ENCODE data around the gene COLGALT1. TPM values are rescaled to one million over a fixed set of nuclear protein-coding genes. Genes with fewer than 3 reads are reported as not detected.

COLGALT1 gene
- total and polyA plus RNA-seq, 9 of the 15 experiments (the other 6 are each of a cell fraction or from before 2014, with no cell fraction given) = 4.9 to 119 (median 82.6) TPM

DNA sequence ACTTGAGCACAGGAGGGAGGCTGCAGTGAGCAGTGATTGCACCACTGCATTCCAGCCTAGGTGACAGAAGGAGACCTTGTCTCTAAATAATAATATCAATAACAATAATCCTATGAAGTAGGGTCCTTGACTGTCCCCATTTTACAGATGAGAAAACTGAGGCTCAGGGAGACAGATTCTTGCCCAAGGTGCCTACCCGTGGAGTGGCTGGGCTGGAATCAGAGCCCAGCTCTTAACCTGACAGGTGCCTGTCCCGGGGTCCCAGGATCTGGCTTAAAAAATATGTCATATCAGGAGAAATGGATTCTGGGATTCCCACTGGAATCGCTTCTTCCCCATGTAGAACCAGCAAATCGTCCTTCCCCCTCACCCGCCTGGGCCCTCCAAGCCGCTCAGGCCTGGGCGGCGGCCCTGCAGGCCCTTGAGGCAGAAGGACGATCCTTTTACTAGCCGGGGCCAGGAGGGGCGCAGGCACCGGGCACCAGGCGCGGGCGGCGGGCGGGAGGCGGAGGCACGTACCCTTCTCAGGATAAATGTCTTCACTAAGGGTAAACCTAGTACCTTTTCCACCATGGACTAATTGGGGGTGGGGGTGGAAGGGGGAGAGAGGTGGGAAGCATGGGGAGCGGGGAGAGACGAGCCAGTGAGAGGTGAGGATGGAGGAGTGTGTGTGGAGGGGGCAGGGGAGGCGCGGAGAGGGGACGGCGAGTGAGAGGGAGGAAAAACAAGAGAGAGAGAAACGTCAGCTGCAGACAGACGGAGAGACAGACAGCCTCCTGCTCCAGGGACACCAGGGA is 60.6 kb downstream of the COLGALT1 start (continued):
- TF ChIP-seq, protein P1, sequence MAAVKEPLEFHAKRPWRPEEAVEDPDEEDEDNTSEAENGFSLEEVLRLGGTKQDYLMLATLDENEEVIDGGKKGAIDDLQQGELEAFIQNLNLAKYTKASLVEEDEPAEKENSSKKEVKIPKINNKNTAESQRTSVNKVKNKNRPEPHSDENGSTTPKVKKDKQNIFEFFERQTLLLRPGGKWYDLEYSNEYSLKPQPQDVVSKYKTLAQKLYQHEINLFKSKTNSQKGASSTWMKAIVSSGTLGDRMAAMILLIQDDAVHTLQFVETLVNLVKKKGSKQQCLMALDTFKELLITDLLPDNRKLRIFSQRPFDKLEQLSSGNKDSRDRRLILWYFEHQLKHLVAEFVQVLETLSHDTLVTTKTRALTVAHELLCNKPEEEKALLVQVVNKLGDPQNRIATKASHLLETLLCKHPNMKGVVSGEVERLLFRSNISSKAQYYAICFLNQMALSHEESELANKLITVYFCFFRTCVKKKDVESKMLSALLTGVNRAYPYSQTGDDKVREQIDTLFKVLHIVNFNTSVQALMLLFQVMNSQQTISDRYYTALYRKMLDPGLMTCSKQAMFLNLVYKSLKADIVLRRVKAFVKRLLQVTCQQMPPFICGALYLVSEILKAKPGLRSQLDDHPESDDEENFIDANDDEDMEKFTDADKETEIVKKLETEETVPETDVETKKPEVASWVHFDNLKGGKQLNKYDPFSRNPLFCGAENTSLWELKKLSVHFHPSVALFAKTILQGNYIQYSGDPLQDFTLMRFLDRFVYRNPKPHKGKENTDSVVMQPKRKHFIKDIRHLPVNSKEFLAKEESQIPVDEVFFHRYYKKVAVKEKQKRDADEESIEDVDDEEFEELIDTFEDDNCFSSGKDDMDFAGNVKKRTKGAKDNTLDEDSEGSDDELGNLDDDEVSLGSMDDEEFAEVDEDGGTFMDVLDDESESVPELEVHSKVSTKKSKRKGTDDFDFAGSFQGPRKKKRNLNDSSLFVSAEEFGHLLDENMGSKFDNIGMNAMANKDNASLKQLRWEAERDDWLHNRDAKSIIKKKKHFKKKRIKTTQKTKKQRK (IDR thresholded peaks at IDR 0.05; ENCODE audit: borderline replicate concordance, low read depth, low read length) = no peak
- TF ChIP-seq, protein P2, sequence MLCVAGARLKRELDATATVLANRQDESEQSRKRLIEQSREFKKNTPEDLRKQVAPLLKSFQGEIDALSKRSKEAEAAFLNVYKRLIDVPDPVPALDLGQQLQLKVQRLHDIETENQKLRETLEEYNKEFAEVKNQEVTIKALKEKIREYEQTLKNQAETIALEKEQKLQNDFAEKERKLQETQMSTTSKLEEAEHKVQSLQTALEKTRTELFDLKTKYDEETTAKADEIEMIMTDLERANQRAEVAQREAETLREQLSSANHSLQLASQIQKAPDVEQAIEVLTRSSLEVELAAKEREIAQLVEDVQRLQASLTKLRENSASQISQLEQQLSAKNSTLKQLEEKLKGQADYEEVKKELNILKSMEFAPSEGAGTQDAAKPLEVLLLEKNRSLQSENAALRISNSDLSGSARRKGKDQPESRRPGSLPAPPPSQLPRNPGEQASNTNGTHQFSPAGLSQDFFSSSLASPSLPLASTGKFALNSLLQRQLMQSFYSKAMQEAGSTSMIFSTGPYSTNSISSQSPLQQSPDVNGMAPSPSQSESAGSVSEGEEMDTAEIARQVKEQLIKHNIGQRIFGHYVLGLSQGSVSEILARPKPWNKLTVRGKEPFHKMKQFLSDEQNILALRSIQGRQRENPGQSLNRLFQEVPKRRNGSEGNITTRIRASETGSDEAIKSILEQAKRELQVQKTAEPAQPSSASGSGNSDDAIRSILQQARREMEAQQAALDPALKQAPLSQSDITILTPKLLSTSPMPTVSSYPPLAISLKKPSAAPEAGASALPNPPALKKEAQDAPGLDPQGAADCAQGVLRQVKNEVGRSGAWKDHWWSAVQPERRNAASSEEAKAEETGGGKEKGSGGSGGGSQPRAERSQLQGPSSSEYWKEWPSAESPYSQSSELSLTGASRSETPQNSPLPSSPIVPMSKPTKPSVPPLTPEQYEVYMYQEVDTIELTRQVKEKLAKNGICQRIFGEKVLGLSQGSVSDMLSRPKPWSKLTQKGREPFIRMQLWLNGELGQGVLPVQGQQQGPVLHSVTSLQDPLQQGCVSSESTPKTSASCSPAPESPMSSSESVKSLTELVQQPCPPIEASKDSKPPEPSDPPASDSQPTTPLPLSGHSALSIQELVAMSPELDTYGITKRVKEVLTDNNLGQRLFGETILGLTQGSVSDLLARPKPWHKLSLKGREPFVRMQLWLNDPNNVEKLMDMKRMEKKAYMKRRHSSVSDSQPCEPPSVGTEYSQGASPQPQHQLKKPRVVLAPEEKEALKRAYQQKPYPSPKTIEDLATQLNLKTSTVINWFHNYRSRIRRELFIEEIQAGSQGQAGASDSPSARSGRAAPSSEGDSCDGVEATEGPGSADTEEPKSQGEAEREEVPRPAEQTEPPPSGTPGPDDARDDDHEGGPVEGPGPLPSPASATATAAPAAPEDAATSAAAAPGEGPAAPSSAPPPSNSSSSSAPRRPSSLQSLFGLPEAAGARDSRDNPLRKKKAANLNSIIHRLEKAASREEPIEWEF (CRISPR knock-in tag; IDR thresholded peaks at IDR 0.05) = no peak
- TF ChIP-seq TSC22D4 (tag; IDR thresholded peaks at IDR 0.05) (no peak), MYC (IDR thresholded peaks at IDR 0.05; ENCODE audit: low read depth, low read length) (no peak), MYC (CRISPR knock-in tag; IDR thresholded peaks at IDR 0.05; ENCODE audit: borderline replicate concordance, low read depth) (no peak), CBX5 (IDR thresholded peaks at IDR 0.05; ENCODE audit: borderline replicate concordance, low read depth) (no peak), FOSL1 (tag; conservative IDR thresholded peaks at IDR 0.05) (no peak), NFATC3 (IDR thresholded peaks at IDR 0.05) (no peak), TGIF2 (CRISPR knock-in tag; IDR thresholded peaks at IDR 0.05) (no peak), PPARD (CRISPR knock-in tag; IDR thresholded peaks at IDR 0.05) (no peak)
- TF ChIP-seq, protein P3, sequence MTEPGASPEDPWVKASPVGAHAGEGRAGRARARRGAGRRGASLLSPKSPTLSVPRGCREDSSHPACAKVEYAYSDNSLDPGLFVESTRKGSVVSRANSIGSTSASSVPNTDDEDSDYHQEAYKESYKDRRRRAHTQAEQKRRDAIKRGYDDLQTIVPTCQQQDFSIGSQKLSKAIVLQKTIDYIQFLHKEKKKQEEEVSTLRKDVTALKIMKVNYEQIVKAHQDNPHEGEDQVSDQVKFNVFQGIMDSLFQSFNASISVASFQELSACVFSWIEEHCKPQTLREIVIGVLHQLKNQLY (CRISPR knock-in tag; conservative IDR thresholded peaks at IDR 0.05) = no peak
- TF ChIP-seq, protein P4, sequence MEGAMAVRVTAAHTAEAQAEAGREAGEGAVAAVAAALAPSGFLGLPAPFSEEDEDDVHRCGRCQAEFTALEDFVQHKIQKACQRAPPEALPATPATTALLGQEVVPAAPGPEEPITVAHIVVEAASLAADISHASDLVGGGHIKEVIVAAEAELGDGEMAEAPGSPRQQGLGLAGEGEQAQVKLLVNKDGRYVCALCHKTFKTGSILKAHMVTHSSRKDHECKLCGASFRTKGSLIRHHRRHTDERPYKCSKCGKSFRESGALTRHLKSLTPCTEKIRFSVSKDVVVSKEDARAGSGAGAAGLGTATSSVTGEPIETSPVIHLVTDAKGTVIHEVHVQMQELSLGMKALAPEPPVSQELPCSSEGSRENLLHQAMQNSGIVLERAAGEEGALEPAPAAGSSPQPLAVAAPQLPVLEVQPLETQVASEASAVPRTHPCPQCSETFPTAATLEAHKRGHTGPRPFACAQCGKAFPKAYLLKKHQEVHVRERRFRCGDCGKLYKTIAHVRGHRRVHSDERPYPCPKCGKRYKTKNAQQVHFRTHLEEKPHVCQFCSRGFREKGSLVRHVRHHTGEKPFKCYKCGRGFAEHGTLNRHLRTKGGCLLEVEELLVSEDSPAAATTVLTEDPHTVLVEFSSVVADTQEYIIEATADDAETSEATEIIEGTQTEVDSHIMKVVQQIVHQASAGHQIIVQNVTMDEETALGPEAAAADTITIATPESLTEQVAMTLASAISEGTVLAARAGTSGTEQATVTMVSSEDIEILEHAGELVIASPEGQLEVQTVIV (CRISPR knock-in tag; IDR thresholded peaks at IDR 0.05; ENCODE audit: borderline replicate concordance) = no peak
- TF ChIP-seq, protein P5, sequence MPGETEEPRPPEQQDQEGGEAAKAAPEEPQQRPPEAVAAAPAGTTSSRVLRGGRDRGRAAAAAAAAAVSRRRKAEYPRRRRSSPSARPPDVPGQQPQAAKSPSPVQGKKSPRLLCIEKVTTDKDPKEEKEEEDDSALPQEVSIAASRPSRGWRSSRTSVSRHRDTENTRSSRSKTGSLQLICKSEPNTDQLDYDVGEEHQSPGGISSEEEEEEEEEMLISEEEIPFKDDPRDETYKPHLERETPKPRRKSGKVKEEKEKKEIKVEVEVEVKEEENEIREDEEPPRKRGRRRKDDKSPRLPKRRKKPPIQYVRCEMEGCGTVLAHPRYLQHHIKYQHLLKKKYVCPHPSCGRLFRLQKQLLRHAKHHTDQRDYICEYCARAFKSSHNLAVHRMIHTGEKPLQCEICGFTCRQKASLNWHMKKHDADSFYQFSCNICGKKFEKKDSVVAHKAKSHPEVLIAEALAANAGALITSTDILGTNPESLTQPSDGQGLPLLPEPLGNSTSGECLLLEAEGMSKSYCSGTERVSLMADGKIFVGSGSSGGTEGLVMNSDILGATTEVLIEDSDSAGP (CRISPR knock-in tag; IDR thresholded peaks at IDR 0.05) = no peak

Measured in K562 (cell line).